Uterus (tissue), 4 donors: Measurements from ENCODE around the gene AMOTL1. TPM values are rescaled to one million over a fixed set of nuclear protein-coding genes. Genes with fewer than 3 reads are reported as not detected.

Source experiments
- DNase-seq, 2 donors: peaks; one replicate each; pipeline ENCODE4 v3.0.0-alpha.2; 2019 to 2020
- H3K27ac ChIP-seq, 2 donors: fragments of 200-600 bp; sonication (generic); 1 replicate in 1 of 2; 2 replicates in 1 of 2; pipeline ENCODE4 v1.5.1; 2016 to 2018
- H3K27me3 ChIP-seq, 2 donors: fragments of 200-600 bp; sonication (generic); one replicate each; pipeline ENCODE4 v1.5.1; 2018 to 2019; ENCODE audit warnings: control low read depth in 1 of 2
- H3K36me3 ChIP-seq, 2 donors: fragments of 200-600 bp; sonication (generic); one replicate each; pipeline ENCODE4 v1.5.1; 2019; ENCODE audit warnings: control low read depth in 1 of 2
- H3K4me1 ChIP-seq, 2 donors: fragments of 200-600 bp; sonication (generic); one replicate each; pipeline ENCODE4 v1.5.1; 2018 to 2019; ENCODE audit warnings: control low read depth in 1 of 2
- H3K4me3 ChIP-seq, 2 donors: fragments of 200-600 bp; sonication (generic); 1 replicate in 1 of 2; 2 replicates in 1 of 2; pipeline ENCODE4 v1.5.1; 2018 to 2019; ENCODE audit warnings: mild to moderate bottlenecking in 1 of 2
- H3K9me3 ChIP-seq, 2 donors: fragments of 200-600 bp; sonication (generic); one replicate each; pipeline ENCODE4 v1.5.1; 2019; ENCODE audit warnings: control low read depth in 1 of 2
- CTCF ChIP-seq, 4 experiments: fragments of 200-600 bp in 2 of 4; fragments of 450-650 bp in 2 of 4; sonication (generic) in 2 of 4; IDR thresholded peaks; one replicate each; pipeline ENCODE4 v1.5.1; 2016 to 2019; ENCODE audit warnings: antibody characterized with exemption in 4 of 4, mild to moderate bottlenecking in 2 of 4, moderate library complexity in 1 of 4
- POLR2A ChIP-seq, 2 donors: fragments of 450-650 bp; IDR thresholded peaks; one replicate each; pipeline ENCODE4 v1.6.1; 2016; ENCODE audit warnings: antibody characterized with exemption in 2 of 2, mild to moderate bottlenecking in 1 of 2, moderate library complexity in 1 of 2
- intact Hi-C: fragments of 100-400 bp; cut with DNase I; formaldehyde crosslinking; loops from one replicate; pipeline ENCODE4 v1.15.1; 2023; ENCODE audit warnings: low total_unique reads
- total RNA-seq, 4 donors: library from RNA; depleted of rRNA in 3 of 4; stranded (reverse); fragments of >200 nt in 3 of 4; gene quantifications; one replicate each; pipeline versions ENCODE4 v1.1.0 to v1.2.4, GENCODE V29; 2014 to 2023
- donor health status: DM: yes; HTN: yes; CAD: no.

Gene AMOTL1
- total RNA-seq, 4 donors from 2014 or later, result 20.6 to 107 (median 41.5) TPM

GRCh38 chr11:94888204-94888603, 120.0 kb downstream of the AMOTL1 start:
- H3K4me1 ChIP-seq, result no peaks in the 10 kb centered on the region
- H3K27ac ChIP-seq, result no peak overlapping the region
- no peak for TF ChIP-seq CTCF (IDR thresholded peaks at IDR 0.05)
- no peak for TF ChIP-seq POLR2A (IDR thresholded peaks at IDR 0.05)
- no peaks in the 10 kb centered on the region for H3K9me3 ChIP-seq
- no peaks in the 10 kb centered on the region for H3K36me3 ChIP-seq
- H3K27me3 ChIP-seq, result no peaks in the 10 kb centered on the region
- no peak overlapping the region for H3K4me3 ChIP-seq
- intact Hi-C loops, result no loop called here
- no peak for DNase-seq

- Histone ChIP-seq H3K36me3 (no peaks in the 10 kb centered on the region), H3K27ac (no peak overlapping the region), H3K4me1 (no peaks in the 10 kb centered on the region), H3K9me3 (peaks cover 0 to 3% of the 10 kb centered on the region in 2 donors), H3K27me3 (no peaks in the 10 kb centered on the region), H3K4me3 (no peak overlapping the region)
- no peak for TF ChIP-seq POLR2A (IDR thresholded peaks at IDR 0.05)
- TF ChIP-seq CTCF (IDR thresholded peaks at IDR 0.05), result no peak
- DNase-seq, result no peak
- intact Hi-C loops, result loop anchor here (5.0 kb wide), 1 partner anchor 268 kb away; no protein-coding TSS in a partner anchor
These were observed 127.3 kb downstream of the AMOTL1 start for GRCh38 chr11:94895451-94895850.

- Histone ChIP-seq H3K27ac (no peak overlapping the region), H3K9me3 (peaks cover 0 to 3% of the 10 kb centered on the region in 2 donors), H3K4me3 (no peak overlapping the region), H3K36me3 (no peaks in the 10 kb centered on the region), H3K27me3 (no peaks in the 10 kb centered on the region), H3K4me1 (no peaks in the 10 kb centered on the region)
- no peak for DNase-seq
- TF ChIP-seq CTCF (IDR thresholded peaks at IDR 0.05) (no peak), POLR2A (IDR thresholded peaks at IDR 0.05) (no peak)
- intact Hi-C loops, result loop anchor here (5.0 kb wide), 1 partner anchor 269 kb away; no protein-coding TSS in a partner anchor
These were observed 127.8 kb downstream of the AMOTL1 start for GRCh38 chr11:94895971-94896370.

- peaks cover 0 to 3% of the 10 kb centered on the region in 2 donors for H3K9me3 ChIP-seq
- H3K4me3 ChIP-seq, result no peak overlapping the region
- H3K27ac ChIP-seq, result no peak overlapping the region
- no peaks in the 10 kb centered on the region for H3K4me1 ChIP-seq
- DNase-seq, result peak; percentile 54 to 67
- TF ChIP-seq CTCF (IDR thresholded peaks at IDR 0.05), result peak; percentile 74 to 87 (median 80)
- TF ChIP-seq POLR2A (IDR thresholded peaks at IDR 0.05), result no peak
- no peaks in the 10 kb centered on the region for H3K27me3 ChIP-seq
- intact Hi-C loops, result loop anchor here (5.0 kb wide), 1 partner anchor 270 kb away; no protein-coding TSS in a partner anchor
- H3K36me3 ChIP-seq, result no peaks in the 10 kb centered on the region
These were observed 129.2 kb downstream of the AMOTL1 start for GRCh38 chr11:94897330-94897768.

DNA sequence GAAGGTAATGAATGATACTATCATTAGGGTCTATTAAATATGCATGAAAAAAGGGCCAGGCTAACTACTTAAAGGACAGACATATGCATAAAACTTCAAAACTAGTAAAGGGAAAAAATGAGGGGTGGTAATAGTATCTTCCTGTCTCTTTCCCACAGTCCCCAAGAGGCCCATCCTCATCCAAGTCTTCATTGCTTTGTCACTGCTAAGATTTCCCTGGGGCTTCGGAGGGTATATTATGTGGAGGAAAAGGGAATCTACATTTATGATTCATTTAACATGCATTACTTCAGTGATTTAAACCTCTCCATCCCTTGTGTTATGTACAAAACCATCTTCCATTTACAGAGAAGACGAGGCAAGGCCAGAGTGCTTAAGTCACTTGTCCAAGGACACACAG, 139.1 kb downstream of the AMOTL1 start:
- H3K36me3 ChIP-seq, result no peaks in the 10 kb centered on the region
- H3K4me1 ChIP-seq, result no peaks in the 10 kb centered on the region
- TF ChIP-seq POLR2A (IDR thresholded peaks at IDR 0.05) (no peak), CTCF (IDR thresholded peaks at IDR 0.05) (no peak)
- no peaks in the 10 kb centered on the region for H3K27me3 ChIP-seq
- no peak overlapping the region for H3K4me3 ChIP-seq
- no peaks in the 10 kb centered on the region for H3K9me3 ChIP-seq
- DNase-seq, result no peak
- H3K27ac ChIP-seq, result no peak overlapping the region
- intact Hi-C loops, result no loop called here
